GM12891 (cell line): ENCODE results near the gene TMC2.

Source experiments
- POLR2A ChIP-seq: IDR thresholded peaks from 2 replicates; pipeline ENCODE4 v1.6.1; 2011; ENCODE audit warnings: low read depth, low read length, control low read depth
- POLR2AphosphoS5 ChIP-seq: IDR thresholded peaks from 2 replicates; pipeline ENCODE4 v1.6.1; 2011; ENCODE audit warnings: low read depth, low read length, control low read depth
- POU2F2 ChIP-seq: IDR thresholded peaks from 2 replicates; pipeline ENCODE4 v1.6.1; 2011; ENCODE audit warnings: low read depth, mild to moderate bottlenecking, control low read depth, low read length, moderate library complexity
- TAF1 ChIP-seq: IDR thresholded peaks from 2 replicates; pipeline ENCODE4 v1.6.1; 2011; ENCODE audit warnings: low read depth, low read length, control low read depth

DNA sequence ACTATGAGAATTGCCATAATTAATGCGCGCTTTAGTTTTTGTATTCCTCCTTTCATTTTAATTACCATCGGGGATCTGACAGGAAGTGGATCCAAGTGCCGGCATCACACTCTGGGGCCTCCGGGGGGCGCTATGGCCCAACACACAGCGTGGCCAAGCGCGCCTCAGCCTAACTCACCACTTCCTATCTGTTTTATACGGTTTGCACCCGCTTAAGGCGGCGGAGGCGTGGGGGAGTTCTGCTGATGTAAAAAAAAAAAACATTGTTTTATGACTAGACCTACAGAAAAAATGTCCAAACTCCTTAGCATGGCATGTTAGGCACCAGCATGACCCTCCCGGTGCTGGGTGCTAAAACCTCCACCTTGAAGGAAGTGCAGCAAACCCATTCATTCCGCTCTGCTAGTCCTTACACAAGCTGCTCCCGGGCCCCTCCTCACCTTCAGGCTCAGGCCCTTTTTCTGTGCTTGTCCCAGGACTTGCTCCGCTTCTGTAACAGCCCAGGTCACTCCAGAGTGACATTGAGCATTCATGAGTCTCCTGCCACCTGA is 151.7 kb downstream of the TMC2 start:
- TF ChIP-seq POLR2A (no peak), TAF1 (no peak), POLR2AphosphoS5 (no peak), POU2F2 (no peak)
